HG02884 (cell line): Measurements from ENCODE around the gene NUBPL.
"Not testable (repeated sequence)": the region's sequence is repeated elsewhere in the genome, so short reads cannot be mapped to it uniquely, and the experiment has no call there.

Experiments used
- ATAC-seq: cut with Tn5 transposase; IDR thresholded peaks from one replicate; pipeline ENCODE4 v1.9.1; 2021; ENCODE audit warnings: mild to moderate bottlenecking, moderate library complexity; ENCODE audit not compliant: unreplicated experiment

Gene NUBPL

GRCh38 chr14:31578266-31578665 lies 17.1 kb downstream of the NUBPL start:
- ATAC-seq: no peak

GRCh38 chr14:31578792-31579501 lies 17.7 kb downstream of the NUBPL start:
- ATAC-seq: no peak

- ATAC-seq: no peak
These were observed 19.0 kb downstream of the NUBPL start for GRCh38 chr14:31580234-31580633.

- ATAC-seq: no peak
These were observed 21.1 kb downstream of the NUBPL start for GRCh38 chr14:31582286-31582691.

GRCh38 chr14:31582836-31583452 lies 21.7 kb downstream of the NUBPL start:
- no peak for ATAC-seq

GRCh38 chr14:31590206-31590605 lies 29.0 kb downstream of the NUBPL start:
- ATAC-seq: no peak

GRCh38 chr14:31592122-31592521 lies 30.9 kb downstream of the NUBPL start:
- no peak for ATAC-seq

GRCh38 chr14:31592631-31593030 lies 31.4 kb downstream of the NUBPL start:
- no peak for ATAC-seq

GRCh38 chr14:31596342-31597095 lies 35.3 kb downstream of the NUBPL start:
- ATAC-seq: no peak

- no peak for ATAC-seq
These were observed 44.5 kb downstream of the NUBPL start for GRCh38 chr14:31605702-31606101.

GRCh38 chr14:31611778-31612433 lies 50.7 kb downstream of the NUBPL start:
- no peak for ATAC-seq

- ATAC-seq: no peak
These were observed 52.0 kb downstream of the NUBPL start for GRCh38 chr14:31613188-31613587.

- ATAC-seq: not testable (repeated sequence)
These were observed 57.7 kb downstream of the NUBPL start for GRCh38 chr14:31618884-31619283.

- ATAC-seq: no peak
These were observed 58.2 kb downstream of the NUBPL start for GRCh38 chr14:31619440-31619839.

- ATAC-seq: not testable (repeated sequence)
These were observed 59.7 kb downstream of the NUBPL start for GRCh38 chr14:31620898-31621297.

GRCh38 chr14:31622060-31622459 lies 60.9 kb downstream of the NUBPL start:
- ATAC-seq: no peak

GRCh38 chr14:31652900-31653299 lies 91.7 kb downstream of the NUBPL start:
- ATAC-seq: not testable (repeated sequence)

GRCh38 chr14:31657917-31658316 lies 96.7 kb downstream of the NUBPL start:
- ATAC-seq: no peak

- no peak for ATAC-seq
These were observed 98.1 kb downstream of the NUBPL start for GRCh38 chr14:31659278-31659677.

GRCh38 chr14:31660191-31660590 lies 99.0 kb downstream of the NUBPL start:
- ATAC-seq: no peak

- ATAC-seq: no peak
These were observed 99.5 kb downstream of the NUBPL start for GRCh38 chr14:31660728-31661127.
